SK-N-SH treated with all-trans-retinoic acid at 6 μM for 48 hours (cell line): ENCODE data around the gene PRKCG.

Experiments
- ATAC-seq: fragments of 200-7000 bp; cut with Tn5 transposase; 3 replicates; pipeline ENCODE4 v1.9.1; 2020; ENCODE audit warnings: mild to moderate bottlenecking, moderate library complexity
- BACH2 ChIP-seq: fragments of 250-450 bp; sonication (Bioruptor Pico); IDR thresholded peaks from 2 replicates; pipeline ENCODE4 v1.9.0; 2021; ENCODE audit warnings: mild to moderate bottlenecking, borderline replicate concordance
- ESRRG ChIP-seq: fragments of 250-450 bp; sonication (Bioruptor Pico); IDR thresholded peaks from 2 replicates; pipeline ENCODE4 v1.6.1; 2021; ENCODE audit warnings: mild to moderate bottlenecking
- RARB ChIP-seq: fragments of 250-450 bp; sonication (Bioruptor Pico); IDR thresholded peaks from 2 replicates; pipeline ENCODE4 v1.8.0; 2021; ENCODE audit warnings: mild to moderate bottlenecking, moderate library complexity
- ZNF565 ChIP-seq: fragments of 450-650 bp; formaldehyde crosslinking; conservative IDR thresholded peaks from 2 replicates; pipeline ENCODE4 v1.5.0; 2020; ENCODE audit warnings: low read depth, mild to moderate bottlenecking, moderate library complexity
- TF ChIP-seq, protein P1 (sequence below): fragments of 250-450 bp; sonication (Bioruptor Pico); IDR thresholded peaks from 2 replicates; pipeline ENCODE4 v1.8.0; 2021; ENCODE audit warnings: low read depth, mild to moderate bottlenecking, moderate library complexity, borderline replicate concordance
- TF ChIP-seq, protein P2 (sequence below): fragments of 250-450 bp; sonication (Bioruptor Pico); IDR thresholded peaks from 2 replicates; pipeline ENCODE4 v1.5.1; 2021; ENCODE audit warnings: mild to moderate bottlenecking, moderate library complexity
- TF ChIP-seq, protein P3 (sequence below): fragments of 250-450 bp; sonication (Bioruptor Pico); IDR thresholded peaks from 2 replicates; pipeline ENCODE4 v1.8.0; 2020; ENCODE audit warnings: mild to moderate bottlenecking, moderate library complexity, borderline replicate concordance

Gene PRKCG

GRCh38 chr19:53951436-53951835 lies 69.4 kb downstream of the PRKCG start:
- ATAC-seq = no peak
- TF ChIP-seq BACH2 (CRISPR knock-in tag) (no peak), RARB (CRISPR knock-in tag) (no peak), ZNF565 (CRISPR knock-in tag) (no peak)
- TF ChIP-seq, protein P1, sequence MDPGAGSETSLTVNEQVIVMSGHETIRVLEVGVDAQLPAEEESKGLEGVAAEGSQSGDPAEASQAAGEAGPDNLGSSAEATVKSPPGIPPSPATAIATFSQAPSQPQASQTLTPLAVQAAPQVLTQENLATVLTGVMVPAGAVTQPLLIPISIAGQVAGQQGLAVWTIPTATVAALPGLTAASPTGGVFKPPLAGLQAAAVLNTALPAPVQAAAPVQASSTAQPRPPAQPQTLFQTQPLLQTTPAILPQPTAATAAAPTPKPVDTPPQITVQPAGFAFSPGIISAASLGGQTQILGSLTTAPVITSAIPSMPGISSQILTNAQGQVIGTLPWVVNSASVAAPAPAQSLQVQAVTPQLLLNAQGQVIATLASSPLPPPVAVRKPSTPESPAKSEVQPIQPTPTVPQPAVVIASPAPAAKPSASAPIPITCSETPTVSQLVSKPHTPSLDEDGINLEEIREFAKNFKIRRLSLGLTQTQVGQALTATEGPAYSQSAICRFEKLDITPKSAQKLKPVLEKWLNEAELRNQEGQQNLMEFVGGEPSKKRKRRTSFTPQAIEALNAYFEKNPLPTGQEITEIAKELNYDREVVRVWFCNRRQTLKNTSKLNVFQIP (CRISPR knock-in tag) = no peak
- TF ChIP-seq, protein P2, sequence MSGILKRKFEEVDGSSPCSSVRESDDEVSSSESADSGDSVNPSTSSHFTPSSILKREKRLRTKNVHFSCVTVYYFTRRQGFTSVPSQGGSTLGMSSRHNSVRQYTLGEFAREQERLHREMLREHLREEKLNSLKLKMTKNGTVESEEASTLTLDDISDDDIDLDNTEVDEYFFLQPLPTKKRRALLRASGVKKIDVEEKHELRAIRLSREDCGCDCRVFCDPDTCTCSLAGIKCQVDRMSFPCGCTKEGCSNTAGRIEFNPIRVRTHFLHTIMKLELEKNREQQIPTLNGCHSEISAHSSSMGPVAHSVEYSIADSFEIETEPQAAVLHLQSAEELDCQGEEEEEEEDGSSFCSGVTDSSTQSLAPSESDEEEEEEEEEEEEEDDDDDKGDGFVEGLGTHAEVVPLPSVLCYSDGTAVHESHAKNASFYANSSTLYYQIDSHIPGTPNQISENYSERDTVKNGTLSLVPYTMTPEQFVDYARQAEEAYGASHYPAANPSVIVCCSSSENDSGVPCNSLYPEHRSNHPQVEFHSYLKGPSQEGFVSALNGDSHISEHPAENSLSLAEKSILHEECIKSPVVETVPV (CRISPR knock-in tag) = no peak

DNA sequence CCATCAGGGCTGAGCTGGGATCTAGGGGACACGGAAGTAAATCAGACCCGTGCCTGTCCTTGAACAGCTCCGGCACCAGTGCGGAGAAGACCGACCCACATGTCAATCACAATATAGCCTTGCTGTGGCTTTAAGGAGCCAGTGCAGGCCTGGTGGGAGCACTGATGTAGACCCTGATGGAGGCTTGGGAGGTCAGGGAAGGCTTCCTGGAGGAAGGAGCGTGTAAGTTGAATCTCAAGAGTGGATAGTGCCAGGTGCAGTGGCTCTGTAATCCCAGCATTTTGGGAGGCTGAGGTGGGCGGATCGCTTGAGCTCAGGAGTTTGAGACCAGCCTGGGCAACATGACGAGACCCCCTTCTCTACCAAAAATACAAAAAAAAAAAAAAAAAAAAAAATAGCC lies 70.0 kb downstream of the PRKCG start:
- TF ChIP-seq ESRRG = no peak
- ATAC-seq = no peak

DNA sequence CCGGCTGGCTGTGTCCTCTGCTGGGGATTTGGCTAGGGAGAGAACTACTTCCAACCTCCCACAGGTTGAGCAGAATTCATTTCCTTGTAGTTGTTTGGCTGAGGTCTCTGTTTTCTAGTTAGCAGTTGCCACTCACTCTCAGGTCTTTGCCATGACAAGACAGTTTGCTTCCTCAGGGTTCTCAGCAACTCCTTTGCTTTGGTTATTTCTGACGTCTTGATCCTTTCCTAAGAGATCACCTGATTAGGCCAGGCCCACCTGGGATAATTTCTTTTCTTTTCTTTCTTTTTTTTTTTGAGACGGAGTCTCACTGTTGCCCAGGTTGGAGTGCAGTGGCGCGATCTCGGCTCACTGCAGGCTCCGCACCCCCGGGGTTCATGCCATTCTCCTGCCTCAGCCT lies 71.4 kb downstream of the PRKCG start:
- no peak for ATAC-seq
- TF ChIP-seq, protein P3, sequence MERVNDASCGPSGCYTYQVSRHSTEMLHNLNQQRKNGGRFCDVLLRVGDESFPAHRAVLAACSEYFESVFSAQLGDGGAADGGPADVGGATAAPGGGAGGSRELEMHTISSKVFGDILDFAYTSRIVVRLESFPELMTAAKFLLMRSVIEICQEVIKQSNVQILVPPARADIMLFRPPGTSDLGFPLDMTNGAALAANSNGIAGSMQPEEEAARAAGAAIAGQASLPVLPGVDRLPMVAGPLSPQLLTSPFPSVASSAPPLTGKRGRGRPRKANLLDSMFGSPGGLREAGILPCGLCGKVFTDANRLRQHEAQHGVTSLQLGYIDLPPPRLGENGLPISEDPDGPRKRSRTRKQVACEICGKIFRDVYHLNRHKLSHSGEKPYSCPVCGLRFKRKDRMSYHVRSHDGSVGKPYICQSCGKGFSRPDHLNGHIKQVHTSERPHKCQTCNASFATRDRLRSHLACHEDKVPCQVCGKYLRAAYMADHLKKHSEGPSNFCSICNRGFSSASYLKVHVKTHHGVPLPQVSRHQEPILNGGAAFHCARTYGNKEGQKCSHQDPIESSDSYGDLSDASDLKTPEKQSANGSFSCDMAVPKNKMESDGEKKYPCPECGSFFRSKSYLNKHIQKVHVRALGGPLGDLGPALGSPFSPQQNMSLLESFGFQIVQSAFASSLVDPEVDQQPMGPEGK (CRISPR knock-in tag) = no peak
- TF ChIP-seq, protein P1 (CRISPR knock-in tag) = no peak
- TF ChIP-seq, all 23 proteins: peak for 0
